Right ventricle myocardium inferior (tissue), 1 donor: Measurements from ENCODE around the gene PPFIA4. TPM values are rescaled to one million over a fixed set of nuclear protein-coding genes. Genes with fewer than 3 reads are reported as not detected.

ENCODE experiments used
- ATAC-seq: fragments of 200-7000 bp; cut with Tn5 transposase; one replicate; pipeline ENCODE4 v1.9.1; 2020; ENCODE audit warnings: mild to moderate bottlenecking, moderate library complexity
- DNase-seq: peaks from one replicate; pipeline ENCODE4 v3.0.0; 2021; ENCODE audit errors: missing footprints
- intact Hi-C: fragments of 100-400 bp; cut with DNase I; formaldehyde crosslinking; loops from one replicate; pipeline ENCODE4 v1.11.0; 2022
- total RNA-seq: library from RNA; stranded (reverse); fragmentation: NEBNext Ultra II Directional; extraction: Animal tissue kit (Norgen Biotek cat#: 25700); gene quantifications from one replicate; pipeline ENCODE4 v1.2.1, GENCODE V29; 2021
- donor health status: DM: no; HTN: yes; CAD: no; lungs with severe emphysema.

The PPFIA4 gene
- total RNA-seq, 1 donor from 2014 or later, result 22.2 TPM

- intact Hi-C loops, result no loop called here
- ATAC-seq (no peak), DNase-seq (no peak)
These were observed 62.8 kb downstream of the PPFIA4 start for GRCh38 chr1:203089001-203089650.

- ATAC-seq (no peak), DNase-seq (no peak)
- intact Hi-C loops, result no loop called here
These were observed 63.4 kb downstream of the PPFIA4 start for GRCh38 chr1:203089651-203090045.

GRCh38 chr1:203090421-203091198, 64.3 kb downstream of the PPFIA4 start:
- no peak for DNase-seq
- intact Hi-C loops, result no loop called here
- ATAC-seq, result no peak

DNA sequence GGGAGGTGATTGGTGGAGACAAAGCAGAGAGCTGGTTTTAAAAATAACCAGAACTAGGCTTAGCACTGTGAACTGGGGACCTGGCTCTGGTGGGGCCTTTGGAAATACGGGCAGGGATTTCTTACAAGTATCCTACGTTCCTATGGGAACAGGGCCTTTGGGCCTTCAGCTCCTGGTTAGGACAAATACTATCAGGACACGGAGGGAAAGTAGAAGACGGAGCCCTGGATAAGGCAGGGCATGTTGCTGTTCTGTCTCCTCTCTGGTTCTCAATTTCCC, 64.8 kb downstream of the PPFIA4 start:
- ATAC-seq (no peak), DNase-seq (no peak)
- intact Hi-C loops, result no loop called here

GRCh38 chr1:203091761-203092330, 65.6 kb downstream of the PPFIA4 start:
- DNase-seq, result no peak
- no peak for ATAC-seq
- intact Hi-C loops, result no loop called here

DNA sequence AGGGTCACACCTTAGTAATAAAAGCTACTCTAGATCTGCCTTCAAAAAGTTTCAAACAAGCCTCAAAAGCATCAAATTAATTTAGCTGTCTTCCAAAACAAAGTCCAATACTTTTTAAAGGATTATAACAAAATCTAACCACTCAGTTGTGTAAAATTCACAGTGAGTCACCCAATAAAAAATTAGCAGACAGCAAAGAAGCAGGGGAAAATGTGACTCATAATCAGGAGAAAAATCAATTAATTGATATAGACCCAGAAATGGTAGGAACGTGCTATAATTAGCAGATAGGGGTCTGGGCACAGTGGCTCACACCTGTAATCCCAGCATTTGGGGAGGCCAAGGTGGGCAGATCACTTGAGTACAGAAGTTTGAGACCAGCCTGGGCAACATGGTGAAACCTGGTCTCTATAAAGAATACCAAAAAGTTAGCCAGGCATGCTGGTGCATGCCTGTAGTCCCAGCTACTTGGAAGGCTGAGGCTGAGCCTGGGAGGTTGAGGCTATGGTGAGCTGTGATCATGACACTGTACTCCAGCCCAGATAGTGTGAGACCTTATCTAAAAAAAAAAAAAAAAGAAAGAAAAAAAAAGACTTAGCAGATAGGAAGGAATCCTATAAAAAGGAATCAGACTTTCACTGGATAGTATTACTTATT, 67.6 kb downstream of the PPFIA4 start:
- ATAC-seq (no peak), DNase-seq (no peak)
- intact Hi-C loops, result no loop called here

DNA sequence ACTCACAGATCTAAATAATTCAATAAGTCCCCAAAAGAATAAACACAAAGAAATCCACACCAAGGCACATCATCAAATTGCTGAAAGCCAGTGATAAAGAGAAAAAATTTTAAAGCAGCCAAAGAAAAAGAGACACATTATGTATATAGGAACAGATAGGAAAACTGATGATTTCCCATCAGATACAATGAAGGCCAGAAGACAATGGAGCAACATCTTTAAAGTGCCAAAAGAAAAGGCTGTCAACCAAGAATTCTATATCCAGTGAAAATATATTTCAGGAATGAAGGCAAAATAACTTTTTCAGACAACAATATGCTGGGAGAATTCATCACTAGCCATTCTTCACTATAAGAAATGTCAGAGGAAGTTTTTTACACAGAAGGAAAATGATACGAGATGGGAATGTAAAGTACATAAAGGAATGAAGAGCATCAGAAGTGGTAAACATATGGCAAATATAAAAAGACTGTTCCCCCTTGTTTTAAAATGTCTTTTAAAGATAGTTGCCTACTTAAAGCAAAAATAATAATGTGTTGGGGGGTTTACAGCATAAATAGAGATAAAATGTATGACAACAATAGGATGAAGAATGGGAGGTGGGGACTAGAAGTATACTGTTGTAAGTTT, 68.9 kb downstream of the PPFIA4 start:
- intact Hi-C loops, result no loop called here
- DNase-seq, result no peak
- ATAC-seq, result no peak

DNA sequence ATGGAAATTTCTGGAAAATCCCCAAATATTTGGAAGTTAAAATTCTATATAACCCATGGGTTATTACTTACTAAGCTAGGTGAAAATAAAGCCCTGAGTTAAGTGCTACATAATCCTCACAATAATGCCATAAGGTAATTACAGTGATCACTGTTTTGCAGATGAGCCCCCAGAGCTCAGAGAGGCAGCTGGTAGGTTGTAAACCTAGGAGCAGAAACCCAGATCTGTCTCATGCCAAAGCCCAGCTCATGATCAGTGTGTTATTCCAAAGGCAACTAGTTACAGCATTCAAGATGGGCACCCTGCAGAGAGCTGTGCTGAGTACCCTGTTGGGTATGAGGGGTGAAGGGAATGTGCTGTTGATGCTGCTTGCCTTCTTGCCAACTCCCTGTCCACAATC, 70.3 kb downstream of the PPFIA4 start:
- intact Hi-C loops, result no loop called here
- ATAC-seq (no peak), DNase-seq (no peak)

GRCh38 chr1:203097001-203097400, 70.7 kb downstream of the PPFIA4 start:
- ATAC-seq (no peak), DNase-seq (no peak)
- intact Hi-C loops, result no loop called here

- DNase-seq (no peak), ATAC-seq (no peak)
- intact Hi-C loops, result no loop called here
These were observed 72.2 kb downstream of the PPFIA4 start for GRCh38 chr1:203098445-203098844.

- intact Hi-C loops, result no loop called here
- DNase-seq, result no peak
- no peak for ATAC-seq
These were observed 72.7 kb downstream of the PPFIA4 start for GRCh38 chr1:203098914-203099520.

GRCh38 chr1:203099805-203100515, 73.7 kb downstream of the PPFIA4 start:
- DNase-seq, result no peak
- no peak for ATAC-seq
- intact Hi-C loops, result no loop called here

DNA sequence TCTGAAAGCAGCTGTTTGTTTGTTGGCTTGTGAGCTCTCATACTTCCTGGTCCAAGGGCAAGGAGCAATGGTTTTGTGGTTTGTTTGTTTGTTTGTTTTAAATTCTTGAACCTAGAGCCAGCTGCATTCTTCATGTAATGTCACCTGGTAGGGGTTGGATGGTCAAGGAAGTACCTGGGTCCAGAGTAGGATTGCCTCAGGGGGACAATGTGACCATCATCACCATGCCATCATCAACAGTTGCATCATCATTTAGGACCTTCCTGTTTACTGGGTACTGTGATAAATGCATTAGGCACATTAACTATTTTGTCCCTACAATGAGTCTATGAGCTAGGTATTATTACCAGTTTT, 74.2 kb downstream of the PPFIA4 start:
- ATAC-seq, result no peak

DNA sequence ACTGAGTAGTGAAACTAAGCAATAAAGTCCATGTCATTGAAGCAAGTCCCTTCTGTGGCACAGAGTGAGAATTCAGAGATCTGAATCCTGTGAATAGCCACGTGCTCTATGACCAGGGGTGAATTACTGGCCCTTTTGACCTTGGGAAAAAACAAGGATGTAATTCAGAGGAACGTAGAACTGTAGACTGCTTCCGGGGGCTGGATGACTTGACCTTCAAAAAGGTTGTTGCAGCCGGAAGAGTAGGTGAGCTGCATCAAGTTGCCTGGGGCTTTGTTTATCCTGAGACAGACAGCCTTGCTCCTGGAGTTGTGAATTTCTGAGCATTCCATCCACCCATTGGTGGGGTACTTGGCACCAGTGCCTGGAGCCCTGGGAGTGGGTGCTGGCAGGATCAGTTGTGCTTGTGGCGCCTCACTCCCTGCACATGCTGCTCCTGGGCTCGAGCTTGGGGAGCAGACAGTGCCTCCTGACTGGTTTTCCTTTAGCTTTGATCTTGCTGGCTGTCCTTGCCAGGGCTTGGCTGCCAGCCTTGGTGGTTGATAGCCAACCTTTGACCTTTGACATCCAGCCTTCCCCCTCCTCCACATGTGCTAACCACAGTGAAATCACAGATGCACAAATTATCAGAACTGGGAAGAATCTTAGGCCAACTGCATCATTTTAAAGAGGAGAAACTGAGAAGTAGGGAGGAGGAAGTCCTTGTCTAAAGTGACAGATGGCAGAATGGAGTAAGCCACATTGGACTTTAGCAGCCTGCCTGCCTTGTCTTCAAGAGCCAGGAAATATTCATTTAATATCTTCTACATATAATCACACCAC, 75.7 kb downstream of the PPFIA4 start:
- DNase-seq (no peak), ATAC-seq (no peak)
- intact Hi-C loops, result no loop called here

More for the DNA sequence above, 74.2 kb downstream of the PPFIA4 start:
- intact Hi-C loops, result no loop called here
- no peak for DNase-seq

- intact Hi-C loops, result no loop called here
- ATAC-seq (peak; percentile 26), DNase-seq (no peak)
These were observed 76.9 kb downstream of the PPFIA4 start for GRCh38 chr1:203103216-203103615.

DNA sequence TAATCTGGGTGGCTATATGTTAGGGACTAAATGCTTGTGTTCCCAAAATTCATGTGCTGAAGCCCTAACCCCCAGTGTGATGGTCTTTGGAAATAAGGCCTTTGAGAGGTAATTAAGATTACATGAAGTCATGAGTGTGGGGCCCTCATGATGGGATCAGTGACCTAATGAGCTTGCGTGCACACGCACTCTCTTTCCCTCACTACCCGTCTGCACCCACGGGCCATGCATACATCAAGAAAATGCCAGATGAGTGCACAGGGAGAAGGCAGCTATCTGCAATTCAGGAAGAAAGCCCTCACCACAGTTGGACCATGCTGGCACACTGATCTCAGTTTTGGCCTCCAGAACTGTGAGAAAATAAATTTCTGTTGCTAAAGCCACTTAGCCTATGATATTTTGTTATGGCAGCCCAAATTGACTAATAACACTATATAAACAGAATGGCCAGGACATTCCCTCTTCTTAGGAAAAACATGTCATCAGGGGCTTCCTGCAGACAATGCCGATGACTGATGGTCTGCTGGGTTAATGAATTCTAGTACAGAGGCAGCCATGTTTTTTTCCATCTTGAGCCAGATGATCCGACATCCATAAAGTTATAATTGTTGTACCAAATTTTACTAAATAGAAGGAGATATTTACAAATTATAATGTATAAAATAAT, 77.7 kb downstream of the PPFIA4 start:
- intact Hi-C loops, result no loop called here
- ATAC-seq (no peak), DNase-seq (no peak)

- intact Hi-C loops, result no loop called here
- ATAC-seq (no peak), DNase-seq (no peak)
These were observed 78.6 kb downstream of the PPFIA4 start for GRCh38 chr1:203104789-203105390.
